HEK293 (cell line): ENCODE results near the gene CCDC86.

ENCODE experiments used
- CTCF ChIA-PET: fragments of 350-600 bp; formaldehyde crosslinking; extraction: SDS; loops from one replicate; lab custom pipeline; 2021; ENCODE audit warnings: antibody characterized with exemption; lab: Yijun Ruan, JAX
- POLR2A ChIA-PET: fragments of 300-600 bp; formaldehyde crosslinking; extraction: SDS; loops from one replicate; lab custom pipeline; 2020; ENCODE audit warnings: antibody characterized with exemption, inconsistent platforms; lab: Yijun Ruan, JAX
- H3K27ac ChIP-seq: fragments of 200-500 bp; sonication (Bioruptor generic); 2 replicates; pipeline ENCODE4 v1.5.1; 2014; ENCODE audit warnings: low read depth, low read length, control low read depth, inconsistent platforms; ENCODE audit errors: extremely low read depth
- H3K36me3 ChIP-seq, 2 experiments: fragments of 200-500 bp in 1 of 2; sonication (Bioruptor generic) in 1 of 2; 1 replicate in 1 of 2; 2 replicates in 1 of 2; pipeline ENCODE4 v1.5.1; 2014 to 2017; ENCODE audit warnings: inconsistent platforms in 2 of 2, low read length in 2 of 2; ENCODE audit not compliant: control insufficient read depth in 2 of 2, insufficient read depth in 1 of 2
- H3K4me1 ChIP-seq: fragments of 200-500 bp; sonication (Bioruptor generic); 2 replicates; pipeline ENCODE4 v1.5.1; 2014; ENCODE audit warnings: mild to moderate bottlenecking, low read length, inconsistent platforms; ENCODE audit not compliant: control insufficient read depth, insufficient read depth
- H3K4me3 ChIP-seq: 2 replicates; pipeline ENCODE4 v1.5.1; 2011; ENCODE audit warnings: low read depth, mild to moderate bottlenecking, control low read depth, low read length, moderate library complexity
- H3K9me3 ChIP-seq: fragments of 200-500 bp; sonication (Bioruptor generic); 2 replicates; pipeline ENCODE4 v1.5.1; 2014; ENCODE audit warnings: low read depth, low read length, inconsistent platforms; ENCODE audit not compliant: control insufficient read depth, insufficient read depth
- REST ChIP-seq: fragments of 450-650 bp; formaldehyde crosslinking; IDR thresholded peaks from 2 replicates; pipeline ENCODE4 v1.5.1; 2016; ENCODE audit warnings: missing biosample characterization, missing genetic modification characterization
- SP7 ChIP-seq: fragments of 450-650 bp; formaldehyde crosslinking; IDR thresholded peaks from 2 replicates; pipeline ENCODE4 v1.5.1; 2016; ENCODE audit warnings: missing biosample characterization, missing genetic modification characterization
- YY2 ChIP-seq: fragments of 450-650 bp; formaldehyde crosslinking; IDR thresholded peaks from 2 replicates; pipeline ENCODE4 v1.5.1; 2016; ENCODE audit warnings: missing biosample characterization, missing genetic modification characterization
- ZBTB10 ChIP-seq: fragments of 450-650 bp; formaldehyde crosslinking; IDR thresholded peaks from 2 replicates; pipeline ENCODE4 v1.5.1; 2016; ENCODE audit warnings: missing biosample characterization, missing genetic modification characterization
- ZBTB17 ChIP-seq: fragments of 450-650 bp; formaldehyde crosslinking; IDR thresholded peaks from 2 replicates; pipeline ENCODE4 v1.5.1; 2016; ENCODE audit warnings: missing biosample characterization, missing genetic modification characterization
- ZIC2 ChIP-seq: fragments of 450-650 bp; formaldehyde crosslinking; IDR thresholded peaks from 2 replicates; pipeline ENCODE4 v1.5.1; 2016; ENCODE audit warnings: missing biosample characterization, missing genetic modification characterization
- ZNF19 ChIP-seq: fragments of 450-650 bp; formaldehyde crosslinking; IDR thresholded peaks from 2 replicates; pipeline ENCODE4; 2016; ENCODE audit warnings: missing biosample characterization, missing genetic modification characterization, low read depth
- ZNF26 ChIP-seq: fragments of 450-650 bp; formaldehyde crosslinking; IDR thresholded peaks from 2 replicates; pipeline ENCODE4 v1.5.1; 2016; ENCODE audit warnings: missing biosample characterization, missing genetic modification characterization
- ZNF274 ChIP-seq, 2 experiments: fragments of 200-500 bp in 1 of 2; fragments of 450-650 bp in 1 of 2; sonication (Bioruptor generic) in 1 of 2; formaldehyde crosslinking in 1 of 2; IDR thresholded peaks; 2 replicates each; pipeline versions ENCODE4 v1.5.1 to v1.6.1; 2014 to 2016; ENCODE audit warnings: borderline replicate concordance in 1 of 2, inconsistent platforms in 1 of 2, low read length in 1 of 2, missing biosample characterization in 1 of 2, missing genetic modification characterization in 1 of 2
- ZNF280D ChIP-seq: fragments of 450-650 bp; formaldehyde crosslinking; IDR thresholded peaks from 2 replicates; pipeline ENCODE4 v1.5.1; 2016; ENCODE audit warnings: missing biosample characterization, missing genetic modification characterization
- ZNF350 ChIP-seq: fragments of 450-650 bp; formaldehyde crosslinking; IDR thresholded peaks from 2 replicates; pipeline ENCODE4 v1.5.0; 2017; ENCODE audit warnings: missing biosample characterization, mild to moderate bottlenecking, missing genetic modification characterization
- ZNF416 ChIP-seq: fragments of 450-650 bp; formaldehyde crosslinking; IDR thresholded peaks from 2 replicates; pipeline ENCODE4 v1.5.1; 2016; ENCODE audit warnings: missing biosample characterization, missing genetic modification characterization
- ZNF645 ChIP-seq: fragments of 450-650 bp; formaldehyde crosslinking; IDR thresholded peaks from 2 replicates; pipeline ENCODE4; 2016; ENCODE audit warnings: missing biosample characterization, missing genetic modification characterization
- ZNF670 ChIP-seq: fragments of 450-650 bp; formaldehyde crosslinking; IDR thresholded peaks from 2 replicates; pipeline ENCODE4 v1.5.1; 2016; ENCODE audit warnings: missing biosample characterization, missing genetic modification characterization, low read depth
- ZSCAN5A ChIP-seq: fragments of 450-650 bp; formaldehyde crosslinking; IDR thresholded peaks from 2 replicates; pipeline ENCODE4 v1.5.1; 2016; ENCODE audit warnings: missing biosample characterization, missing genetic modification characterization
- TF ChIP-seq, protein P1 (sequence below): fragments of 450-650 bp; IDR thresholded peaks from 2 replicates; pipeline ENCODE4 v1.5.1; 2018; ENCODE audit warnings: missing biosample characterization, missing genetic modification characterization

CCDC86 gene

GRCh38 chr11:60859616-60860250, 17.8 kb downstream of the CCDC86 start (continued):
- TF ChIP-seq, protein P1, sequence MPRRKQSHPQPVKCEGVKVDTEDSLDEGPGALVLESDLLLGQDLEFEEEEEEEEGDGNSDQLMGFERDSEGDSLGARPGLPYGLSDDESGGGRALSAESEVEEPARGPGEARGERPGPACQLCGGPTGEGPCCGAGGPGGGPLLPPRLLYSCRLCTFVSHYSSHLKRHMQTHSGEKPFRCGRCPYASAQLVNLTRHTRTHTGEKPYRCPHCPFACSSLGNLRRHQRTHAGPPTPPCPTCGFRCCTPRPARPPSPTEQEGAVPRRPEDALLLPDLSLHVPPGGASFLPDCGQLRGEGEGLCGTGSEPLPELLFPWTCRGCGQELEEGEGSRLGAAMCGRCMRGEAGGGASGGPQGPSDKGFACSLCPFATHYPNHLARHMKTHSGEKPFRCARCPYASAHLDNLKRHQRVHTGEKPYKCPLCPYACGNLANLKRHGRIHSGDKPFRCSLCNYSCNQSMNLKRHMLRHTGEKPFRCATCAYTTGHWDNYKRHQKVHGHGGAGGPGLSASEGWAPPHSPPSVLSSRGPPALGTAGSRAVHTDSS: no peak
- TF ChIP-seq ZNF416 (tag by site-specific recombination) (no peak), ZBTB17 (tag by site-specific recombination) (no peak), ZNF26 (tag by site-specific recombination) (no peak)

GRCh38 chr11:60860943-60861342, 19.0 kb downstream of the CCDC86 start:
- Histone ChIP-seq H3K27ac (no peak overlapping the region), H3K4me3 (no peak overlapping the region), H3K4me1 (no peaks in the 10 kb centered on the region), H3K36me3 (no peaks in the 10 kb centered on the region), H3K9me3 (no peaks in the 10 kb centered on the region)
- ChIA-PET POLR2A (no interaction called here), CTCF (interaction anchor here (0.6 to 1.2 kb wide), 3 partner anchors 9 to 84 kb away, joined by 3 to 4 read pairs (median 4); no protein-coding TSS in a partner anchor)
- TF ChIP-seq ZBTB17 (tag by site-specific recombination) (no peak), ZNF19 (tag by site-specific recombination) (no peak), ZBTB10 (no peak), ZNF350 (tag by site-specific recombination) (no peak), ZIC2 (peak; percentile 43; the same call in 1 of the 2 replicates), ZNF280D (tag by site-specific recombination) (no peak)

DNA sequence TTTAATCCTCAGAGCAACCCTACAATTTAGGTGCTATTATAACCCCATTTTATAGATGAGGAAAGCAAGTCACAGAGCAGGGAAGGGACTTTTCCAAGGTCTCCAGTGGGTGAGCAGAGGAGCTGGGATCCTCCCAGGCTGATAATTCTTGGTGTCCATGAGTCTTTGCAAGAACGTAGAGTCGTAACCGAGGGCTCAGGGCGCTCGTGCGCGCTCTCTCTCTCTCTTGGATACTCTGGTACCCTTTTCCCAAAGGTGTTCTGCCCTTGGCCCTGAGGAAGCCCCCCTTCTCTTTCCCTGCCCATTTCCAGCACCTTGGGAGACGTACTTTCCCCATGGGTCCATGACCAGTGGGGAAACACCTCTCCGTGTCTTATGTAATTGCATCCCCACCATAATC, 20.3 kb downstream of the CCDC86 start:
- H3K9me3 ChIP-seq: no peaks in the 10 kb centered on the region
- ChIA-PET CTCF (interaction anchor here (1.1 kb wide), 1 partner anchor 37 kb away, joined by 3 read pairs; no protein-coding TSS in a partner anchor), POLR2A (no interaction called here)
- no peak overlapping the region for H3K27ac ChIP-seq
- no peaks in the 10 kb centered on the region for H3K36me3 ChIP-seq
- no peak overlapping the region for H3K4me3 ChIP-seq
- H3K4me1 ChIP-seq: no peaks in the 10 kb centered on the region
- TF ChIP-seq YY2 (tag by site-specific recombination) (no peak), SP7 (tag by site-specific recombination) (no peak), REST (no peak), ZSCAN5A (tag by site-specific recombination) (no peak), ZNF645 (tag by site-specific recombination) (no peak), ZNF670 (no peak), ZNF416 (tag by site-specific recombination) (no peak), ZNF274 (IDR thresholded peaks at IDR 0.05; ENCODE audit: low read length) (no peak), ZNF274 (tag by site-specific recombination; IDR thresholded peaks at IDR 0.05; ENCODE audit: borderline replicate concordance) (no peak)
